ENCODE data around the gene SLC6A1. TPM values are rescaled to one million over a fixed set of nuclear protein-coding genes. Genes with fewer than 3 reads are reported as not detected.
A peak's percentile ranks its signal among the peaks of the same experiment; 100 is the strongest.

Gene SLC6A1
- total RNA-seq, 1 donor from 2014 or later, result 0.52 TPM

GRCh38 chr3:10988001-10988665 is 4.4 kb upstream of the SLC6A1 start:
- no peak for DNase-seq (ENCODE audit: low spot score)
- peaks cover 33% of the 10 kb centered on the region for H3K27me3 Mint-ChIP-seq (ENCODE audit: insufficient read depth, low read depth)

GRCh38 chr3:10988991-10989484 is 3.5 kb upstream of the SLC6A1 start:
- Histone ChIP-seq H3K4me3 (no peak overlapping the region), H3K27ac (no peak overlapping the region), H3F3A (ENCODE audit: low read depth) (peaks cover 11% of the 10 kb centered on the region), H3K4me1 (peaks cover 2% of the 10 kb centered on the region), H2AFZ (replicated peaks) (no peak overlapping the region), H3K36me3 (no peaks in the 10 kb centered on the region), H3K4me2 (no peak overlapping the region), H4K20me1 (ENCODE audit: low read depth) (no peaks in the 10 kb centered on the region), H3K9me3 (ENCODE audit: low read depth) (no peaks in the 10 kb centered on the region), H3K27me3 (peaks cover 42% of the 10 kb centered on the region), H3K9ac (no peak overlapping the region), H3K79me2 (ENCODE audit: low read depth) (no peaks in the 10 kb centered on the region)
- H3K27me3 Mint-ChIP-seq (ENCODE audit: insufficient read depth, low read depth), result peaks cover 42% of the 10 kb centered on the region
- peaks cover 35% of the 10 kb centered on the region for H3K4me1 Mint-ChIP-seq
- no peak for TF ChIP-seq EZH2phosphoT487 (IDR thresholded peaks at IDR 0.05)
- TF ChIP-seq EZH2 (IDR thresholded peaks at IDR 0.05), result no peak
- no peak for TF ChIP-seq CTCF (IDR thresholded peaks at IDR 0.05)
- H3K36me3 Mint-ChIP-seq, result no peaks in the 10 kb centered on the region
- DNase-seq (ENCODE audit: low spot score), result no peak
- H3K4me3 Mint-ChIP-seq, result no peak overlapping the region
- no peaks in the 10 kb centered on the region for H3K9me3 Mint-ChIP-seq
- H3K27ac Mint-ChIP-seq, result no peak overlapping the region

More at GRCh38 chr3:10988001-10988665, 4.4 kb upstream of the SLC6A1 start:
- Mint-ChIP-seq H3K4me3 (no peak overlapping the region), H3K9me3 (no peaks in the 10 kb centered on the region), H3K4me1 (peaks cover 38% of the 10 kb centered on the region), H3K36me3 (no peaks in the 10 kb centered on the region), H3K27ac (peak overlapping the region; percentile 66)
- no peak overlapping the region for H3K9ac ChIP-seq
- peaks cover 33% of the 10 kb centered on the region for H3K27me3 ChIP-seq
- H3K79me2 ChIP-seq (ENCODE audit: low read depth), result no peaks in the 10 kb centered on the region
- no peak overlapping the region for H3K4me3 ChIP-seq
- no peaks in the 10 kb centered on the region for H3K4me1 ChIP-seq
- H3F3A ChIP-seq (ENCODE audit: low read depth), result peaks cover 11% of the 10 kb centered on the region
- H3K27ac ChIP-seq, result no peak overlapping the region
- no peaks in the 10 kb centered on the region for H4K20me1 ChIP-seq (ENCODE audit: low read depth)
- H3K9me3 ChIP-seq (ENCODE audit: low read depth), result no peaks in the 10 kb centered on the region
- no peak overlapping the region for H2AFZ ChIP-seq (replicated peaks)
- no peak for TF ChIP-seq EZH2 (IDR thresholded peaks at IDR 0.05)
- no peak for TF ChIP-seq CTCF (IDR thresholded peaks at IDR 0.05)
- no peak for TF ChIP-seq EZH2phosphoT487 (IDR thresholded peaks at IDR 0.05)
- no peak overlapping the region for H3K4me2 ChIP-seq
- no peaks in the 10 kb centered on the region for H3K36me3 ChIP-seq

- peak; percentile 39 for DNase-seq (ENCODE audit: low spot score)
These were observed 588 bp downstream of the SLC6A1 start for GRCh38 chr3:10992943-10993728.

More at GRCh38 chr3:10992943-10993728, 588 bp downstream of the SLC6A1 start:
- H3K4me3 Mint-ChIP-seq, result peak overlapping the region; percentile 78
- peak overlapping the region; percentile 69 for H3K4me2 ChIP-seq
- H3K4me1 Mint-ChIP-seq, result peaks cover 24% of the 10 kb centered on the region
- H3K36me3 ChIP-seq, result no peaks in the 10 kb centered on the region
- H3K9me3 Mint-ChIP-seq, result no peaks in the 10 kb centered on the region
- no peak overlapping the region for H3K27ac Mint-ChIP-seq
- peaks cover 64% of the 10 kb centered on the region for H3K27me3 Mint-ChIP-seq (ENCODE audit: insufficient read depth, low read depth)
- TF ChIP-seq CTCF (IDR thresholded peaks at IDR 0.05) (no peak), EZH2phosphoT487 (IDR thresholded peaks at IDR 0.05) (peak; percentile 96), EZH2 (IDR thresholded peaks at IDR 0.05) (peak; percentile 97)
- no peaks in the 10 kb centered on the region for H3K36me3 Mint-ChIP-seq
- H3K4me1 ChIP-seq, result peaks cover 4% of the 10 kb centered on the region
- peaks cover 83% of the 10 kb centered on the region for H3K27me3 ChIP-seq
- peak overlapping the region; percentile 58 for H3K4me3 ChIP-seq
- no peak overlapping the region for H3K9ac ChIP-seq
- H3K79me2 ChIP-seq (ENCODE audit: low read depth), result no peaks in the 10 kb centered on the region
- peaks cover 11% of the 10 kb centered on the region for H3F3A ChIP-seq (ENCODE audit: low read depth)
- H4K20me1 ChIP-seq (ENCODE audit: low read depth), result no peaks in the 10 kb centered on the region
- H2AFZ ChIP-seq (replicated peaks), result peak overlapping the region; percentile 89
- no peaks in the 10 kb centered on the region for H3K9me3 ChIP-seq (ENCODE audit: low read depth)
- H3K27ac ChIP-seq, result no peak overlapping the region
